ENCODE data around the gene MFAP2. TPM values are rescaled to one million over a fixed set of nuclear protein-coding genes. Genes with fewer than 3 reads are reported as not detected.

Gene MFAP2
- total RNA-seq: 260 to 285 TPM (median 269 TPM) in 3 replicates
- long read RNA-seq, transcript MFAP2-202 (9 exons, 1,260 nt): major isoform, 165 of 243 reads
- long read RNA-seq, partial matches to known transcripts: 10 of 243 reads
- long read RNA-seq, other reads (novel, unspliced or antisense): 68 of 243 reads

- Mint-ChIP-seq H3K4me3 (ENCODE audit: unreplicated experiment) (peak within 1 kb of the TSS; percentile 81), H3K36me3 (ENCODE audit: low read depth) (peaks cover 4% of the 10 kb centered on the region), H3K4me1 (ENCODE audit: low read depth) (peaks cover 62% of the 10 kb centered on the region), H3K27me3 (ENCODE audit: low read depth) (no peaks in the 10 kb centered on the region), H3K27ac (ENCODE audit: unreplicated experiment) (peak within 1 kb of the TSS; percentile 98), H3K9me3 (ENCODE audit: low read depth) (no peaks in the 10 kb centered on the region)
- DNase-seq (ENCODE audit: low spot score): no peak
- no peak for TF ChIP-seq CTCF (IDR thresholded peaks at IDR 0.05)
Measured at GRCh38 chr1:16980473-16981268, at the start of gene MFAP2. MFAP2 (minus strand) TSS chr1:16980620; CDS start chr1:16978273, 2,347 bp downstream.

- no peak overlapping the region for H3K27ac Mint-ChIP-seq (ENCODE audit: unreplicated experiment)
Measured at GRCh38 chr1:17030206-17030605, 49.8 kb upstream of the MFAP2 start.

GRCh38 chr1:17028662-17029188 lies 48.3 kb upstream of the MFAP2 start:
- Mint-ChIP-seq H3K27me3 (ENCODE audit: low read depth) (no peaks in the 10 kb centered on the region), H3K4me1 (ENCODE audit: low read depth) (peaks cover 6% of the 10 kb centered on the region), H3K27ac (ENCODE audit: unreplicated experiment) (no peak overlapping the region)

More at GRCh38 chr1:17030206-17030605, 49.8 kb upstream of the MFAP2 start:
- Mint-ChIP-seq H3K4me1 (ENCODE audit: low read depth) (peaks cover 6% of the 10 kb centered on the region), H3K36me3 (ENCODE audit: low read depth) (peaks cover 20% of the 10 kb centered on the region), H3K27me3 (ENCODE audit: low read depth) (no peaks in the 10 kb centered on the region), H3K9me3 (ENCODE audit: low read depth) (no peaks in the 10 kb centered on the region), H3K4me3 (ENCODE audit: unreplicated experiment) (no peak overlapping the region)
- no peak for DNase-seq (ENCODE audit: low spot score)
- no peak for TF ChIP-seq CTCF (IDR thresholded peaks at IDR 0.05)

GRCh38 chr1:17027900-17028299 lies 47.5 kb upstream of the MFAP2 start:
- TF ChIP-seq CTCF (IDR thresholded peaks at IDR 0.05): no peak
- peaks cover 6% of the 10 kb centered on the region for H3K4me1 Mint-ChIP-seq (ENCODE audit: low read depth)
- DNase-seq (ENCODE audit: low spot score): no peak
- no peaks in the 10 kb centered on the region for H3K27me3 Mint-ChIP-seq (ENCODE audit: low read depth)
- H3K36me3 Mint-ChIP-seq (ENCODE audit: low read depth): peaks cover 32% of the 10 kb centered on the region
- H3K27ac Mint-ChIP-seq (ENCODE audit: unreplicated experiment): no peak overlapping the region
- no peaks in the 10 kb centered on the region for H3K9me3 Mint-ChIP-seq (ENCODE audit: low read depth)
- no peak overlapping the region for H3K4me3 Mint-ChIP-seq (ENCODE audit: unreplicated experiment)

More at GRCh38 chr1:17028662-17029188, 48.3 kb upstream of the MFAP2 start:
- Mint-ChIP-seq H3K36me3 (ENCODE audit: low read depth) (peaks cover 29% of the 10 kb centered on the region), H3K4me3 (ENCODE audit: unreplicated experiment) (no peak overlapping the region), H3K9me3 (ENCODE audit: low read depth) (no peaks in the 10 kb centered on the region)
- no peak for DNase-seq (ENCODE audit: low spot score)
- no peak for TF ChIP-seq CTCF (IDR thresholded peaks at IDR 0.05)

- no peaks in the 10 kb centered on the region for H3K9me3 Mint-ChIP-seq (ENCODE audit: low read depth)
- TF ChIP-seq CTCF (IDR thresholded peaks at IDR 0.05): no peak
- H3K36me3 Mint-ChIP-seq (ENCODE audit: low read depth): peaks cover 33% of the 10 kb centered on the region
- H3K27me3 Mint-ChIP-seq (ENCODE audit: low read depth): no peaks in the 10 kb centered on the region
- no peak overlapping the region for H3K27ac Mint-ChIP-seq (ENCODE audit: unreplicated experiment)
- DNase-seq (ENCODE audit: low spot score): no peak
- no peak overlapping the region for H3K4me3 Mint-ChIP-seq (ENCODE audit: unreplicated experiment)
- peaks cover 6% of the 10 kb centered on the region for H3K4me1 Mint-ChIP-seq (ENCODE audit: low read depth)
Measured at GRCh38 chr1:17027403-17027802, 47.0 kb upstream of the MFAP2 start.

Measured in chondrocyte (in vitro differentiated cells).